K562 (cell line): ENCODE measurements around the gene A4GALT. TPM values are rescaled to one million over a fixed set of nuclear protein-coding genes. Genes with fewer than 3 reads are reported as not detected.

Experiments
- ATAC-seq: fragments of 200-7000 bp; cut with Tn5 transposase; 3 replicates; pipeline ENCODE4 v1.9.1; 2020; ENCODE audit warnings: moderate library complexity
- BruUV-seq: library from RNA; stranded (reverse); fragments of 400-500 nt; replicated peaks from 2 replicates; lab custom pipeline; 2021; lab: Mats Ljungman, UMichigan
- CTCF ChIA-PET: fragments of 300-600 bp; formaldehyde crosslinking; extraction: SDS; loops from one replicate; lab custom pipeline; 2021; ENCODE audit warnings: low intra/inter-chr PET ratio; lab: Yijun Ruan, JAX
- POLR2A ChIA-PET: fragments of 300-600, 350-650 bp; sonication (Branson Sonifier 250); formaldehyde crosslinking; extraction: SDS; loops from one replicate; lab custom pipeline; 2021; ENCODE audit warnings: antibody characterized with exemption, inconsistent platforms; lab: Yijun Ruan, JAX
- DNase-seq, 4 experiments: peaks; one replicate each; pipeline versions ENCODE4 v3.0.0 to v3.0.0-alpha.2; 2011 to 2018; ENCODE audit warnings: low spot score in 3 of 4, mixed read lengths in 3 of 4; ENCODE audit errors: extremely low read depth in 1 of 4
- FAIRE-seq: peaks from 2 replicates; lab custom pipeline; 2011; peaks lifted over from hg19 to GRCh38; lab: Jason Lieb, UNC
- H2AFZ ChIP-seq: 2 replicates; pipeline ENCODE4 v1.6.0; 2011; ENCODE audit warnings: low read depth, low read length, control low read depth, inconsistent platforms
- H3K27ac ChIP-seq: fragments of 200-600 bp; 3 replicates; pipeline ENCODE4 v1.8.0; 2011; ENCODE audit warnings: low read depth, mild to moderate bottlenecking, control low read depth, inconsistent platforms, low read length, moderate library complexity, mixed read lengths; ENCODE audit errors: extremely low read depth
- H3K27me3 ChIP-seq, 2 experiments: fragments of 300-600 bp in 1 of 2; 2 replicates in 1 of 2; 3 replicates in 1 of 2; pipeline versions ENCODE4 v1.6.0 to v1.8.0; 2011; ENCODE audit warnings: inconsistent platforms in 2 of 2, low read length in 2 of 2, mild to moderate bottlenecking in 1 of 2, mixed read lengths in 1 of 2, moderate library complexity in 1 of 2; ENCODE audit not compliant: control insufficient read depth in 2 of 2, insufficient read depth in 2 of 2
- H3K36me3 ChIP-seq: fragments of 300-600 bp; 3 replicates; pipeline ENCODE4 v1.8.0; 2011; ENCODE audit warnings: mild to moderate bottlenecking, low read length, inconsistent platforms; ENCODE audit not compliant: control insufficient read depth, insufficient read depth
- H3K4me1 ChIP-seq, 2 experiments: fragments of 200-600 bp in 1 of 2; replicated peaks in 1 of 2; 2 replicates in 1 of 2; 3 replicates in 1 of 2; pipeline versions ENCODE4 v1.5.1 to v1.8.0; 2011; ENCODE audit warnings: inconsistent platforms in 2 of 2, low read length in 2 of 2, mild to moderate bottlenecking in 1 of 2, mixed read lengths in 1 of 2, moderate library complexity in 1 of 2; ENCODE audit not compliant: control insufficient read depth in 2 of 2, insufficient read depth in 2 of 2
- H3K4me2 ChIP-seq: 2 replicates; pipeline ENCODE4 v1.6.1; 2011; ENCODE audit warnings: low read length, control low read depth, inconsistent platforms, mixed read lengths; ENCODE audit not compliant: insufficient read depth
- H3K4me3 ChIP-seq: fragments of 200-600 bp; sonication (generic), shearing (Covaris generic); 2 replicates; pipeline ENCODE4 v1.5.1; 2016; ENCODE audit warnings: control low read depth, inconsistent platforms
- H3K79me2 ChIP-seq: fragments of 200-600 bp; 3 replicates; pipeline ENCODE4 v1.8.0; 2011; ENCODE audit warnings: low read length, inconsistent platforms; ENCODE audit not compliant: control insufficient read depth, insufficient read depth
- H3K9ac ChIP-seq, 2 experiments: 2 replicates each; pipeline versions ENCODE4 v1.6.0 to v1.6.1; 2011; ENCODE audit warnings: low read depth in 2 of 2, low read length in 2 of 2, control low read depth in 1 of 2, inconsistent platforms in 1 of 2, mild to moderate bottlenecking in 1 of 2, mixed read lengths in 1 of 2; ENCODE audit not compliant: insufficient read depth in 1 of 2
- H3K9me1 ChIP-seq: one replicate; pipeline ENCODE4 v1.6.0; 2011; ENCODE audit warnings: inconsistent platforms, mild to moderate bottlenecking, low read length, moderate library complexity; ENCODE audit not compliant: control insufficient read depth, insufficient read depth
- H3K9me3 ChIP-seq: replicated peaks from 2 replicates; pipeline ENCODE4 v1.5.1; 2011; ENCODE audit warnings: low read depth, low read length, inconsistent platforms; ENCODE audit not compliant: control insufficient read depth, insufficient read depth
- H4K20me1 ChIP-seq: replicated peaks from 2 replicates; pipeline ENCODE4 v1.6.1; 2011; ENCODE audit warnings: low read length, inconsistent platforms, mixed read lengths; ENCODE audit not compliant: control insufficient read depth, insufficient read depth
- ESRRA ChIP-seq: fragments of 450-650 bp; IDR thresholded peaks from 2 replicates; pipeline ENCODE4 v1.6.1; 2014; ENCODE audit warnings: low read depth, mild to moderate bottlenecking, moderate library complexity, borderline replicate concordance
- KLF6 ChIP-seq: fragments of 250-450 bp; sonication (Bioruptor Pico); IDR thresholded peaks from 2 replicates; pipeline ENCODE4 v1.4.0; 2020; ENCODE audit warnings: mild to moderate bottlenecking, moderate library complexity, borderline replicate concordance
- RBFOX2 ChIP-seq: fragments of 200-400 bp; formaldehyde crosslinking; IDR thresholded peaks from 2 replicates; pipeline ENCODE4 v1.6.1; 2017; ENCODE audit warnings: low read depth, mild to moderate bottlenecking, low read length, moderate library complexity
- ZFP91 ChIP-seq: sonication (generic); formaldehyde crosslinking; IDR thresholded peaks from 2 replicates; pipeline ENCODE4 v1.8.0; 2022; ENCODE audit warnings: mild to moderate bottlenecking, missing genetic modification reagents
- WGBS: fragments of 100-300 bp; shearing (Covaris generic); methylation state at CpG from one replicate; pipeline ENCODE4 v1.1.6; 2016; ENCODE audit warnings: low coverage, mixed read lengths; ENCODE audit not compliant: insufficient coverage; ENCODE audit errors: missing lambda C conversion rate; 5-methylcytosine and 5-hydroxymethylcytosine counted together
- in situ Hi-C: fragments of 300-500 bp; cut with MboI; formaldehyde crosslinking; loops from 4 replicates; pipeline ENCODE4 v1.15.0; 2018; ENCODE audit warnings: inconsistent platforms, mixed read lengths
- intact Hi-C: fragments of 100-400 bp; cut with micrococcal nuclease; formaldehyde crosslinking; loops from 2 replicates; pipeline ENCODE4 v1.14.2; 2022
- polyA plus RNA-seq, 8 experiments: library from polyadenylated mRNA; depleted of rRNA in 4 of 8; stranded (reverse) in 5 of 8; unstranded in 3 of 8; fragments of >200 nt; fragmentation: Nextera tagmentation in 2 of 8; fragmentation: Illumina TruSeq in 1 of 8; extraction: Ambion mirVana in 2 of 8; extraction: Trizol in 1 of 8; gene quantifications; 2 replicates each; pipeline versions ENCODE4 v1.2.1 to v1.2.3, GENCODE V29; 2011 to 2014; ENCODE audit warnings: inconsistent platforms in 1 of 8, missing spikeins in 1 of 8
- total RNA-seq, 7 experiments: library from RNA; depleted of rRNA in 6 of 7; stranded (reverse); fragments of >200 nt in 6 of 7; fragmentation: Illumina TruSeq in 2 of 7; extraction: Trizol in 2 of 7; gene quantifications; 2 replicates each; pipeline versions ENCODE4 v1.2.1 to v1.2.3, GENCODE V29; 2011 to 2021; ENCODE audit warnings: low replicate concordance in 1 of 7

A4GALT gene
- total and polyA plus RNA-seq, 9 of the 15 experiments (the other 6 are each of a cell fraction or from before 2014, with no cell fraction given) = 0.07 to 0.11 TPM; not detected in 7

GRCh38 chr22:42643634-42644421 lies 76.8 kb downstream of the A4GALT start:
- H3K27ac ChIP-seq = peak overlapping the region; percentile 73; the same call in 2 of the 3 replicates
- no peak overlapping the region for H3K4me3 ChIP-seq
- H3K9me3 ChIP-seq = no peaks in the 10 kb centered on the region
- ChIA-PET CTCF (no interaction called here), POLR2A (interaction anchor here (0.6 to 3.6 kb wide), 3 partner anchors 21 to 201 kb away, joined by 3 to 26 read pairs (median 4); partner anchors contain the start of gene POLDIP3)
- H3K4me1 ChIP-seq = peaks cover 56 to 63% of the 10 kb centered on the region in 2 experiments
- H3K9me1 ChIP-seq = peaks cover 2% of the 10 kb centered on the region
- ATAC-seq (no peak), DNase-seq (no peak), FAIRE-seq (no peak)
- WGBS = 79% methylated on average over 9 of the region's 14 CpGs
- H4K20me1 ChIP-seq = peaks cover 16% of the 10 kb centered on the region
- peaks cover 3% of the 10 kb centered on the region; the same call in 2 of the 3 replicates for H3K36me3 ChIP-seq
- peak overlapping the region; percentile 40; the same call in 1 of the 2 replicates for H3K4me2 ChIP-seq
- intact Hi-C loops (no loop called here), in situ Hi-C loops (no loop called here)
- TF ChIP-seq ESRRA (peak; percentile 28; the same call in 1 of the 2 replicates), KLF6 (CRISPR knock-in tag) (no peak), ZFP91 (no peak), RBFOX2 (peak; percentile 35; the same call in 1 of the 2 replicates)
- no peak overlapping the region for H2AFZ ChIP-seq
- BruUV-seq = no TSS peak
- peak overlapping the region in 1 of 2 experiments; percentile 78; a peak in 2 of 4 replicates for H3K9ac ChIP-seq
- peaks cover 75% of the 10 kb centered on the region for H3K79me2 ChIP-seq
- no peaks in the 10 kb centered on the region; a peak in 1 of 5 replicates for H3K27me3 ChIP-seq
